DLD1 (cell line): ENCODE results near the gene HS6ST2.

Experiments
- in situ Hi-C: cut with HindIII; loops from 2 replicates; pipeline ENCODE4 v1.10.0; 2017; ENCODE audit warnings: low sequenced_read_pairs

The HS6ST2 gene

DNA sequence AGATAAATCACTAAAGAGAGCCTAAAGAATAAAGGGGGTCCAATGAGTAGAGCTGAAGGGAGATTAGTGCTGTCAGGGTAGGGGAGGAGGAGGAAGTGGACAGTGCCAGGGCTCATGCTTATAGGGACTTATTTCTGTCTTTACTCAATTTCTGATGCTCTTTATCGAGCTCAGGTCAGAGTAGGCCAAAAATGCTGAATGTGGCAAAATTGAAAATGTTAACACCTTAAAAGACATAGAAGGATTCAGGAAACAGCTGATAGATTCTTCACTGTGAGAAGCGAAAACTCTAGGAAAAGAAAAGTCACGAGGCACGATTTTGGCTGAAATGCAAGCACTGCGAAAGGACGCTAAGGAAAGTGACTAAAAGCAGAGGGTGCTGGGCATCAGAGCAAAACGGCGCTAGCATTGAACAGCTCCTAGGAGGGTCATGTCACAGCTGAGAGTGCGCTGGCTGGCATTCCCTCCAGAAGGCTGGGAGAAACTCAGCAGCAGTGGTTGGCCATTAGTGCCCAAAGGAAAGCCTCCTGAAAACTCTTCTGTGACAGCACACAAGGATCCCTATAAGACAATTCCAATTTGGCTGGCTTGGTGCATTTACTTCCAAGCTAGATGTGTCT is 150.9 kb downstream of the HS6ST2 start:
- in situ Hi-C loops: no loop called here

DNA sequence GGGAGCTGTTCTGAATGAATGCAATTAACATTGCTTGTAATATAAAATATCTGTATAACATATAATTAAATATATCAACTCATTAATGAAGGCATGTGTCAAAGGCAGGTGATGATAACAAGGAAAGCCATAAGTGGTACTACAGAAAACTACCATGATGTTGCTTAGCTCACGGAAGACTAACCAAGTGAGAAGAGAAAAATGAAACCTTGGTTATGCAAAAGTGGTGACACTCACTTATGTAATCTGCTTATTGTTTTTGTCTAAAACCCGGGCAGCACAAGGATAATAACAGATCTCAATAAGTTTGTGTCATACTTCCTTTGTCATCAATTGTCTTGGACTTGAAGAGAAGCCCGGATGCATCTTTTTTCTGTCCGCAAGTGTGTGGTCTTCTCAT is 156.4 kb downstream of the HS6ST2 start:
- in situ Hi-C loops: no loop called here

DNA sequence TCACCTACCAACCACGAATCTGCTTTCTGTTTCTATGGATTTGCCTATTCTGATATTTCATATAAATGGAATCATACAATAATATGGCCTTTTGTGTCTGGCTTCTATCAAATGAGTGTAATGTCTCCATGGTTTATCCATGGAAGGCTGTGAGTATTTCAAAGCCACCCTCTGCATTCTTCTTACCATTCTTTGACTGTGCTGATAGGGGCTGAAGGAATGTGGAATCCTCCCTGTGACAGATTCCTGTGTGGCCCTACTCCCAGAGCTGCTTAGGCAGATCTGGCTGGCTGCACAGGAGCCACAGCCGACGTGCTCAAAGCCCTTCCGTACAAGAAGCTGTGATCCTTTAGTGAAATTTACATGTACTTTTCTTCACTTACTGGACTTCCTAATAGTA is 163.2 kb downstream of the HS6ST2 start:
- in situ Hi-C loops: no loop called here

DNA sequence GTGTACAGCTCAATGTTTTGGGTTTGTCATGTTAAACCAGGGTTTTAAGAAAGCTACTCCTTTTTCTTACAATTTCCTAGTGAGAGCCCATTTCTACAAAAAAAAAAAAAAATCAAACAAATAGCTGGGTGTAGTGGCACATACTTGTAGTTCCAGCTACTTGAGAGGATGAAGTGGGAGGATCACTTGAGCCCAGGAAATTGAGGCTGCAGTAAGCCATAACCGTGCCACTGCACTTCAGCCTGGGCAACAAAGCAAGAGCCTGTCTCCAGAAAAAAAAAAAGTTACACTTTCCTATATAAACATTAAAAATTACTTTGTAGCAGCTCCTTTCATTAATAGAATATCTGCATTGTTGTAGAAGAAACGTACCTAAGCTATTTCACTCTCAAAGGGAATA is 166.7 kb downstream of the HS6ST2 start:
- in situ Hi-C loops: no loop called here

DNA sequence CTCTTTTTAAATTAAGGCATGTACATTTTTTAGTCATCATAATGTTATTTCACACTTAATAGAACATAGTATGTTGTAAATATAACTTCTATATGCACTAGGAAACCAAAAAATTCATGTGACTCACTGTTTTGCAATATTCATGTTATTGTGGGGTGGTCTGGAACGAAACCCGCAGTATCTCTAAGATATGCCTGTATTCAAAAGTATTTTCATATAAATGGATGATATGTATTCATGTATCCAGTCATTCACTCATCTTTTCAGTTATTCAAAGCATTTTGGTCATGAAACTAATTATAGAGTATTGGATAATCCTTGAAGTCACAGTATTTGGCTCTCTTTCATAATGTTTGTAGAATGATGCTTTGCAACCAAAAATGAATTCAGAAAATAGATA is 168.1 kb downstream of the HS6ST2 start:
- in situ Hi-C loops: no loop called here

DNA sequence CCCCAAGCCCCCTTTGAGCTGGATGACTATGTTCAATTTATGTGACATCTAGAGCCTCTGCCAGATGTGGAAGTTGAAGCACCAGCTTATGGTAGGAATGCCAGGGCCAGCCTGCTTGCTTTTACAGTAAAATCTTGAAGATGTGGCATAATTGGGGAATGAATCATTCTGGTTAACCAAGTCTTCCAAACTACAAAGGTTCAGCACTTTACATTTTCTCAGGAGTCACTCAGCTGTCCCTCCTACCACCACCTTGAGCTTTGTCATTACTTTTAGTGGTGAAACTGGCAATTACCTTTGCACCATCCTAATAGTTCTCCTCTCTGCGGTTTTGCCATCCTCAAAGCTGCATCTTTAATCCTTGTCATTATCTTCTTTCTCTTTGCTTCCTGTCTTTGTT is 172.2 kb downstream of the HS6ST2 start:
- in situ Hi-C loops: no loop called here

DNA sequence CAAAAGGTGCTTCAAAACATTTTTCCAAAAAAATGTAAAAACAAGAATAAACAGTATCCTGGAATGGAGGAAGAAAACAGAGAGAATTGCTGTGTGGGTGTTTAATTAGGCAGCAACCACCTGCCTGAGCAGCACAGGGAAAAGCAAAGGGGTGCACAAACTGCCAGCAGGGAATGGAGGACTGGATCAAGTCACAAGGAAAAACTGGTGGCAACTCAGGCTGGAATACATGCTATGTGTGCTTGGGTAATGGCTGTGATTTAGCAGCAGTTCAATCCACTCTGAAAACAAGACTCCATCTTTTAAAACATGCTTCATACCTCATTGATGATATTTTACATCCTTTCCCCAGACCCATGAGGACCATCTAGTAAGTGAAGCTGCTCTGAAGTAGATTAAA is 179.5 kb downstream of the HS6ST2 start:
- in situ Hi-C loops: no loop called here

DNA sequence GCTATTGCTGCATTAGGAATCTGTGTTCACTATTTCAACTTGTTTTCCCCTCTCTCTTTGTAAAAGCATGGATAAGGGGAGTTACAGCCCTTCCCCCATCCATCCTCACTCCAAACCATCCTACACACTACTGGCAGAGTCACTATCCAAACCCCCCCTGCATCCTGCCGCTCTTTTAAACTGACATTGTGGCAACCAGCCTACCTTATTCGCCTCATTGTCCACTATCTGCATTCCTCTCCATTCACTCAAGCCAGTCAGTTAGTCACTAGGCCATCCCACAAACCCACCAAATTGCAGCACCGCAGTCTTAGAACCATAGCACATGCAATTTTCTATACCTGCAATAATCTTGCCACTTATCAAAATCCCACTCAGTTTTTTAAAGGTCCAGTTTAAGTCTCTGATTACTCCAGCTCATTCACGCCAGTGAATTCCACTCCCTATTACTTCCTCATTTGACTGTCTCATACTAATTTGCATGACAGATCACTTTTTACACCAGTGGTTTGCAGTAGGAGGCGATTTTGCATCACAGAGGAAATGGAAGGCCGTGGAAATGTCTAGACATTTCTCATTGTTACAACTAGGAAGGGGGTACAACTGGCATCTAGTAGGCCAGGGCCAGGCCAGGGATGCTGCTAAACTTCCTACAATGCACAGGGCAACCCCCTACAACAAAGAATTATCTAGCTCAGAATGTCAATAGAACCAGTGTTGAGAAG is 181.8 kb downstream of the HS6ST2 start:
- in situ Hi-C loops: no loop called here

DNA sequence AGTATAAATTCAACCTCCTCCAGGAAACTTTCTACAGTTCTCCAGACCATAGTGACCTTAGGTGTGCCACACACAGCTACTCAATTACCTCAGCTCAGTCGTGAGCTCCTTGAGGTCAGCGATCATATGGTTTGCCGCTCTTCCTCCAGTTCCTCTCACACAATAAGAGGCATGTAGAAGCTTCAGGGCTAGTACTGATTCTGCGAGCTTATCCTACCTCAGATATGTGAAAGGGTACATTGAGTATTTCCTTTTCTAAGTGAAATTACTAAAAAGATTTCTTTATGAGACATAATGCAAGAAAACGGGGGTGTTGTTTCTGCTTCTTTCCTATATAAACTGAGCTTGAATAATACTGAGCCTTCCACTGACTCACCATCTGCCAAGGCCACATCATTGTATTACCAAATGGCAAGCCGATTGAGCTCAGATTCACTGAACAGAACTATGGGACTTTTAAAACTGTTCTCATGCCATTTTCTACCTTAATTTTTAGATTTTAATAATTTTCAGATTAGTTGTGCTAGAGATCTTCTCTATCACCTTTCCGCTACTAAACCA is 183.1 kb downstream of the HS6ST2 start:
- in situ Hi-C loops: no loop called here

DNA sequence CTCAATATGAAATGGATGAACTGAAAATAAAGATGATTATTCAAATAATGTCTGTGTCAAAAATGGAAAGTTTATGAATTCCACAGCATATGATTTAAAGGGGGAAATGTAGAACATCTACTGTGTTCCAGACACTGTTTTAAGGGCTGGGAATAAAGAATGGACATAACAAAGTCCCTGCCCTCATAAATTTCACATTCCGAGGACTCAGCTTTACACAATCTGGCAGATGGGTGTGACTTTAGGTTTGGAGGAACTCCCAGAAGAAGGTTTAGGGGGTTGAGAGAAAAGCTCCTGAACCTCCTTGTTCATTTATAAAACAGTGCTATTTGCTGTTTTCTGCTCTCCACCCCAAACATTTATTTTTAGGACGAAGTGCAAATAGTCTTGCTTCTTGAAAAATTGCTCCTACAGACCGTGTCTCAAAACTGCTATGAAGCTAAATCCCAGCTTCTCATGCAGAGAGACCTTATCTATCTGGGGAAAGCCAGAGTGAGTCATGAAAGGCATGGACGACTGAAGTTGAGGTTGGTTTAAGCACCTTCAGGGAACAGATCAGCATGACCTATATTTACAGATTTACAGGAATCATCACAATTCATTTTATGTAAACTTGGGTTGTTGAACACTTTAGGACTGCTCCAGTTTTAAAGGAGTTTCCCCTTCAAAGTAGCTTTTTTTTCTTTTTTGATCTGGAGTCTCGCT is 184.3 kb downstream of the HS6ST2 start:
- in situ Hi-C loops: no loop called here

DNA sequence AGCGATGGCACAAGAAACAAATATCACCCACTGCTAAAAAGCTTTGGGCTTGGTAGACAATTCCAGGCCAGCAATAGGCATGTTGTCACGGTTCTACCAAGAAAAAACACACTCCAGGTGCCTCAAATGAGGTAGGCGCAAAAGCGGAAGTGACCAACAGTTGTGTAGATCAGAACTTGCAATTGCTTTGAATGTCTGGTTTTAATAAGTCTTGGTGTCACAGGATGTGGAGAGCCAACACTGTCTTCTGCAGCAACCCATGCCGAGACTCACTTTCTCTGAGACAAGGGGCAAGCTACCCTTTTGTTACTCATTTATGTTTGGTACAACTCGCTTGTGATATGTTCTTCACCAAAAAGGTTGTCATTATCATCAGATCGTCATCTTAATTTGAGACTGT is 188.8 kb downstream of the HS6ST2 start:
- in situ Hi-C loops: no loop called here

DNA sequence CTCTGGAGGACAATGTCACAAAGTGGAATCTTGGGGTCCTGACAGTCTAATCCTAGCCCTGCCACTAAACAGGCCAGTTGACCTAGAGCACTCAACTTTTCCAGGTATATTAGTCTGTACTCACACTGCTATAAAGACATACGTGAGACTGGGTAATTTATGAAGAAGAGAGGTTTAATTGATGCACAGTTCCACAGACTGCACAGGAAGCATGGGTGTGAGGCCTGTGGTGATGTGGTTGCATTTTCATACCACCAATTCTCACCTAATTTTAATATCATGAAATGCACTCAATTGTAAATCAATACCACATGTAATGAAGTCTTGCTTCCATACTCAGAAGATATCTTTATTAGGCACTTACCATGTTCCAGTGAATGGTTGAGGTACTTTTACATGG is 192.0 kb downstream of the HS6ST2 start:
- in situ Hi-C loops: no loop called here

DNA sequence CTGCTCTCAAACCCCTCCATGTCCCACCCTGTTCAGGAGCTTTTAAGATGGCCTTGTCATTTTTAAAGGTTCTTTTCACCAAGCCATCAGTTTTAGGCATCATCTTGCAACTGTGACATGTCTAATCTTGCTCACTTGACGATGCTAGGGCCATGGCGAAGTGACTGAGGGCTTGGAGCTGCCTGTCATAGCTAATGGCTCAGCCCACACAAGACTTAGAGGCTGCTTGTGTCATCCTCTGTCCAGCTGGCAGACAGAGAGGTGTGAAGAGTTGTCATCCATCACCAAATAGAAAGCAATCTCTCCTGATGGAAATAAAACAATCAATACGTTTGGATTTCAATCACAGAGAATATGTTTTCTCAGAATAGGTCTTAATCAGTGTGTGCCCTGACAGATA is 194.9 kb downstream of the HS6ST2 start:
- in situ Hi-C loops: no loop called here

DNA sequence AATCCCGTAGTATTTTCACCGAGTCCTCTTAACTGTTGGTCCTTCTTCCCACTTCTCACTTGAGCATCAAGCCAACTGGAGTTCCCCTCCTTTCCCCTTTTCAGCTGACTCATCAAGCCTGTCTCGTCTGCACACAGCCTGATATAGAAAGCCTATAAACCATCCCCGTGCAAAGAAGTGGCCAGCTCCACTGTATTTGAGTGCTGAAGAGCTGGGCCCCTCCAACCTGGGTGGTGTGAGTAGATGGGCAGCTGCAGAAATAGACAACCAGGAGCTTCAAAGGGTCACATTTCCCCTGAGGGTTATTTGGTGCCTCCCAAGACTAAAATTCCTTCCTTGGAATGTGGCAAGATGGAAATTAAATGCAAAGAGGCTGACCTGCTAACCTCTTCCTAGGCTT is 199.7 kb downstream of the HS6ST2 start:
- in situ Hi-C loops: no loop called here

DNA sequence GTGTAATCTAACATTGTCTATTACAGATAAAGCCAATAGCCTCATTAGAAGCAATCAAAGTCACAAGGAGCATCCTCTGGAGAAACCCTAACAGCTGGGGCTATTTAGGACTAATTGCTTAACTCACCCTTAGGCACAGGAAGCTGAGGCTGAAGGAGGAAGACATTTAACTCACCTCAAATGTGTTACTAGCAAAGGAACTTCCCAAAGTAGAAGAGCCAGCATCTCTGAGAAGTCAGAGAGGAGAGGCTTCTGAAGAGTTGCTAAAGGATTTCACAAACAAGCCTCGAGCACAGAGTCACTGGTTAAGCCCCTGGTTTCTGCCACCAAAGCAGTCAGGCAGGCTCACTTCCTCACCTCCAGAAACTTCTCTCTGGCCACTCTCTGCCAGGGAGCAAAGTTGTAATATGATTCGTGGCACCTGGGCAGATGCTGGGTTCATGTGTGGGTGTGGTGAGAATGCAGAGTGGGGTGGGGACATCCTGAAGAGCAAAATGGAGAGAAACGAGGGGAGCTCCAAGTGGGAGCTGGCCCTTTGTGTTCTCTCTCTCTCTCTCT is 201.3 kb downstream of the HS6ST2 start:
- in situ Hi-C loops: no loop called here

DNA sequence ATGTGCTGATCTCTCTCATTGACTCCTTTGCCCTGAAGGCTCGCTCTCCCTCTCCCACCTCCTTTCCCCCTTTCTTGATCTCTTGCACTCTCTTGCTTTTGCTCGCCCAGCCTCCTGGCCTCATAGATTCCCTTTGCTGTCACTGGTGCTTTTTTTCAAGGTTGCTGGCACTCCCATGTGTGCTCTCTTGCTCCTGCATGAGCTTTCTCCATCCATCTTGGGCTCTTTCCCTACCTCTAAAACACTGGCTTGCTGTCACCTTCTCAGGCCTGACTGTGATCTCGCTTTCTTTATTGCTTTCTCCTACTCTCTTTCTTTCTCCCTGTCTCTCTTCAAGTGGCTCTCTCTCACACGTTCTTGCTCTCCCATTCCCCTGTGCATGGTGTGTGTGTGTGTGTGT is 202.0 kb downstream of the HS6ST2 start:
- in situ Hi-C loops: no loop called here

DNA sequence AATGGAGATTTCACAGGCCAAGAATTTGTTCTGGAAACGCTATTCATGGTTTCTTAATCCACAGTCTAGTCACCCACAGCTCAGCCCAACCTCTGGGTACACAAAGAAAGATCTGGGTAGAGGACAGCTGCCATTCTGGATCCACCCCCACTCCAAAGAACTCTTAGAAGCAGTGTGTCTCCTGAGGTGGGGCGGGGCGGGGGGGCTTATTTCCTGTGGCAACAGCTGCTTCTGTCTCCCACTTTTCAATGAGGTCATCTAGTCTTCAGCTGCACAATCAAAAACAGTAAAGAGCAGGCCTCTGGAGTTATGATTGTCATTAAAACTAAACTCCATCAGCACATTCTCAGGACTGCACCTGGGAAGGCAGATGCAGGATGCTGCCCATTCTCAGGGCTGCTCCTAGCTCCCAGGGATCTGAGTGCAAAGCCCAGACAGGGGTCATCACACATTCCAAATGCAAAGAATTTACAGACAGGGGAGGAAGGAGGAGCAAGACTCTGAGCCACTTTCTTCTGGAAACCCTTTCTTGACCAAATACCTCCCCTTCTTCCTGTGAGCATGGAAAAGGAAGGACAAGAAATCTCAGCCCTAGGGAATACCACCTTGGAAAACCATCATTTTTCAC is 207.3 kb downstream of the HS6ST2 start:
- in situ Hi-C loops: no loop called here

DNA sequence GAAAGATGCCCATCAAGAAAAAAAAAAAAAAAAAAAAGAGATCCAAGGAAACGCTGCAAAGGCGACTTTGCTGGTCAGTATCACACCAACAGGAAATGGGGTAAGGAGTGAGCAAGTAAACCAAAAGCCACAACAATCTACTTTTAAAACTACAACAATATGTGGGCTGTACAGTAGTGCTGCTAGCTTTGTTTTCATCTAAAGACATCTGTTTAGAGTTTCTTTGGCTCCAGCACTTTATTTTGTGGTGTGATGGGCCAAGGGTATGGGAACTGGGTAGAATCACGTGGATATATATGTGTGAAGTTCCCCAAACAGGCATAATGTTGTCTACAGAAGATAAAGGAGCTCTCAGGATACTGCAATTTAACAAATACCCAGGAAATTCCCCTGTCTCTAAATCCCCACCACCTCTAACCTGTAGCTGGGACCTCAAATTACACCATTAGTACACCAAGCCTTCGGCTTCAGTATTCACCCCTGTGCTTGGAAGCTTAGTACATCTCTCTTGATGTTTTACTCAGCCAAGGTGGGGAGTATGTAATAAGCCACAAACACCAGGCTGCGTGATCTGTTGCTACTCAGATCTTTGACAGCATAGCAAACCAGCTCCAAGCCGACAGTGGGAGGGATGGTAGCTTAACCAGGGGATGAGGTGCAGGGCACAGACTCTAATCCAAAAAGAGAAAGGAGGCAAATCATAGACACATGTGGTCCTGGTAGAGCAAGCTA is 207.9 kb downstream of the HS6ST2 start:
- in situ Hi-C loops: no loop called here

DNA sequence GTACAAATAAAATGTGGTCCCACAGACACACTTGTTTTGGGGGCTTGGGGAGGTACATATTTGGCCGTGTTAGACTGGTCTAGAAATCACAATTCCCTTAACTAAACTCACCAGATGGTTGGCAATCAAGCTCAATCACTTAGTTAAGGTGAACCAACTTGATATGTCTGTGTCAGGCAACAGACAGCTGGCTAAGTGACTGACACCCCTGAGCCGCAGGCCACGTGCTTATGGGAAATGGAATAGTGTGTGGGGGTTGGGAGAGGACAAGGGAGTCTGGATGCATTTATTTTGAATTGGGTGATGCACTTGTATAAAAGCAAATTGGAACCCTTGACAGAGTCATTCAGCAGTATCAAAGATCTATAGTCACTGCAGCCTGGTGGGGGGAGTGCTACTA is 209.0 kb downstream of the HS6ST2 start:
- in situ Hi-C loops: no loop called here

DNA sequence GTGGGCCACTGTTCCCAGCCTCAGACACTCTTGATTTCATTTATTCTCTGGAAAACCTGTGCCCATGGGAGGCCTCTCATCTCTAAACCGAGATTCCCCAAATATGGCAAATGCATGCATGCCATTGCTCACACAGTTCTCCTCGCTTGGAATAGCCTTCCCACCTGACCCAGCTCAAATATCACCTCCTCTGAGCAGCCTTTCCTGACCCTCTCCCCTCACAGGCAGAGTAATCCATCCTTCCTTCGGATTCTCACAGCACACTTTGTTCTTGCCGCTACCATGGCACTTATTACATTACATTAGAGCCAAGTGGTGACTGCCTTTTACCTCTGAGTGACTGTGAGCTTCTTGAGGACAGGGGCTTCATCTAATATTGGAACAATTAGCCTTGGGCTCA is 209.5 kb downstream of the HS6ST2 start:
- in situ Hi-C loops: no loop called here

DNA sequence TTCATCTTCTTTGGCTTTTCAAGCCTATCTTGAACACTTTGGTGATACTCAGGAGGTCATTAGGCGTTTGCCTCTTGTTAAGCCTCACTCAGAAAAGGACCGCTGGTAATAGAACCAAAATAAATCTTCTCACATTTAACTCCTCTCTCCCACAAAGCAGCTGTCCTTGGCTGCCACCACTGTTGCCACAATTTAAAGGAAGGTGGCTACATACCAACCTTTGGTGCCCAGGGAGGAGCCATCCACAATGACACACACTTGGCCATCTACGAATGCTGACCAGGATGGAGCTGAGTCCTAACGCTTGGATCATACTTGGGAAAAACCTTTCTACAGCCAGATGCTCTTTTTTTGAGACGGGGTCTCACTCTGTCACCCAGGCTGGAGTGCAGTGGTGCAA is 210.2 kb downstream of the HS6ST2 start:
- in situ Hi-C loops: no loop called here
